ENCODE data around the gene SLC9A7.

Gene SLC9A7

GRCh38 chrX:46643636-46644035 lies 115.3 kb downstream of the SLC9A7 start:
- DNase-seq = no peak

GRCh38 chrX:46642145-46642544 lies 116.8 kb downstream of the SLC9A7 start:
- peak; percentile 65 for DNase-seq

- DNase-seq = no peak
Measured at GRCh38 chrX:46637938-46638337, 121.0 kb downstream of the SLC9A7 start.

GRCh38 chrX:46636223-46636622 lies 122.7 kb downstream of the SLC9A7 start:
- no peak for DNase-seq

GRCh38 chrX:46635186-46635585 lies 123.7 kb downstream of the SLC9A7 start:
- no peak for DNase-seq

GRCh38 chrX:46634577-46634976 lies 124.3 kb downstream of the SLC9A7 start:
- DNase-seq = no peak

- DNase-seq = no peak
Measured at GRCh38 chrX:46630141-46630540, 128.8 kb downstream of the SLC9A7 start.

- peak; percentile 63 for DNase-seq
Measured at GRCh38 chrX:46628460-46629371, 130.2 kb downstream of the SLC9A7 start.

GRCh38 chrX:46627711-46628419 lies 131.1 kb downstream of the SLC9A7 start:
- no peak for DNase-seq

GRCh38 chrX:46627062-46627461 lies 131.9 kb downstream of the SLC9A7 start:
- DNase-seq = no peak

- no peak for DNase-seq
Measured at GRCh38 chrX:46626566-46626965, 132.4 kb downstream of the SLC9A7 start.

- no peak for DNase-seq
Measured at GRCh38 chrX:46624090-46624786, 134.7 kb downstream of the SLC9A7 start.

GRCh38 chrX:46621572-46621971 lies 137.3 kb downstream of the SLC9A7 start:
- DNase-seq = no peak

- DNase-seq = no peak
Measured at GRCh38 chrX:46620505-46620904, 138.4 kb downstream of the SLC9A7 start.

- DNase-seq = no peak
Measured at GRCh38 chrX:46618947-46619346, 140.0 kb downstream of the SLC9A7 start.

- no peak for DNase-seq
Measured at GRCh38 chrX:46617906-46618305, 141.0 kb downstream of the SLC9A7 start.

- no peak for DNase-seq
Measured at GRCh38 chrX:46611658-46612362, 147.1 kb downstream of the SLC9A7 start.

- DNase-seq = no peak
Measured at GRCh38 chrX:46610070-46610658, 148.8 kb downstream of the SLC9A7 start.

GRCh38 chrX:46607916-46608315 lies 151.0 kb downstream of the SLC9A7 start:
- no peak for DNase-seq

GRCh38 chrX:46602468-46603102 lies 156.3 kb downstream of the SLC9A7 start:
- DNase-seq = no peak

GRCh38 chrX:46601283-46601682 lies 157.6 kb downstream of the SLC9A7 start:
- no peak for DNase-seq

GRCh38 chrX:46599051-46599560 lies 159.8 kb downstream of the SLC9A7 start:
- no peak for DNase-seq

Data from RPMI8226 (cell line).